Endothelial cell of umbilical vein (primary cell): Measurements from ENCODE around the gene DAZ3.
"Not testable (repeated sequence)": the region's sequence is repeated elsewhere in the genome, so short reads cannot be mapped to it uniquely, and the experiment has no call there.

Experiments
- EZH2 ChIP-seq: IDR thresholded peaks from 2 replicates; pipeline ENCODE4 v1.6.1; 2012; ENCODE audit warnings: borderline replicate concordance, low read depth, mild to moderate bottlenecking, moderate library complexity, low read length, inconsistent platforms; ENCODE audit not compliant: severe bottlenecking
- FOS ChIP-seq: IDR thresholded peaks from 2 replicates; pipeline ENCODE4 v1.6.1; 2011; ENCODE audit warnings: mild to moderate bottlenecking, low read length, moderate library complexity, borderline replicate concordance; ENCODE audit not compliant: insufficient read depth
- JUN ChIP-seq: IDR thresholded peaks from 2 replicates; pipeline ENCODE4 v1.6.1; 2011; ENCODE audit warnings: borderline replicate concordance, low read depth; ENCODE audit not compliant: insufficient read length, insufficient read depth
- POLR2A ChIP-seq: IDR thresholded peaks from 2 replicates; pipeline ENCODE4 v1.6.1; 2012; ENCODE audit warnings: low read depth, mild to moderate bottlenecking, control low read depth, low read length
- POLR2AphosphoS5 ChIP-seq: IDR thresholded peaks from 2 replicates; pipeline ENCODE4 v1.6.1; 2012; ENCODE audit warnings: low read depth, mild to moderate bottlenecking, control low read depth, low read length, moderate library complexity; ENCODE audit not compliant: insufficient read depth
- TF ChIP-seq, protein P1 (sequence below), 2 donors: IDR thresholded peaks; 1 replicate in 1 of 2; 2 replicates in 1 of 2; pipeline ENCODE4 v1.5.1; 2011; ENCODE audit warnings: low read length in 2 of 2, mild to moderate bottlenecking in 2 of 2, moderate library complexity in 2 of 2, control low read depth in 1 of 2, inconsistent platforms in 1 of 2, low read depth in 1 of 2; ENCODE audit not compliant: insufficient read depth in 1 of 2; ENCODE audit errors: extremely low read depth in 1 of 2
- TF ChIP-seq, protein P2 (sequence below): IDR thresholded peaks from 2 replicates; pipeline ENCODE4 v1.6.1; 2011; ENCODE audit not compliant: insufficient read depth, insufficient read length

DNA sequence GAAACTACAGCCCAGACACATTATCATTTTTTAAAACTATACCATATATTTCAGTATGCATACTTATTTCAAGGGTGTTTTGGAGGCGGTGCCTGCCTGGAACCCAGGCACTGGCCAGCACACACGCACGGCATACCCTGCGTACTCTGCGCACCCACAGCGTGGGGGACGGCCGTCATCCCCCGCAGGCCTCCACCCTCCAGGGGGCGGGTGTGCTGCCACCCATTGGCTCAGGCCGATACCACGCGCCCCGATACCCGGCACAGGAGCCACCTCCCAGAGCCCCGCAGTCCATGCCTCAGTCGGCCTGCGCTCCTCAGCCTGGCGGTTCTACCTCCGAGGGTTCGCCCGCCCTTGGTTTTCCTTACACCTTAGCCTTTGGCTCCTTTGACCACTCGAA is 20.4 kb upstream of the DAZ3 start, which contains the start of gene DAZ4:
- TF ChIP-seq, protein P1, sequence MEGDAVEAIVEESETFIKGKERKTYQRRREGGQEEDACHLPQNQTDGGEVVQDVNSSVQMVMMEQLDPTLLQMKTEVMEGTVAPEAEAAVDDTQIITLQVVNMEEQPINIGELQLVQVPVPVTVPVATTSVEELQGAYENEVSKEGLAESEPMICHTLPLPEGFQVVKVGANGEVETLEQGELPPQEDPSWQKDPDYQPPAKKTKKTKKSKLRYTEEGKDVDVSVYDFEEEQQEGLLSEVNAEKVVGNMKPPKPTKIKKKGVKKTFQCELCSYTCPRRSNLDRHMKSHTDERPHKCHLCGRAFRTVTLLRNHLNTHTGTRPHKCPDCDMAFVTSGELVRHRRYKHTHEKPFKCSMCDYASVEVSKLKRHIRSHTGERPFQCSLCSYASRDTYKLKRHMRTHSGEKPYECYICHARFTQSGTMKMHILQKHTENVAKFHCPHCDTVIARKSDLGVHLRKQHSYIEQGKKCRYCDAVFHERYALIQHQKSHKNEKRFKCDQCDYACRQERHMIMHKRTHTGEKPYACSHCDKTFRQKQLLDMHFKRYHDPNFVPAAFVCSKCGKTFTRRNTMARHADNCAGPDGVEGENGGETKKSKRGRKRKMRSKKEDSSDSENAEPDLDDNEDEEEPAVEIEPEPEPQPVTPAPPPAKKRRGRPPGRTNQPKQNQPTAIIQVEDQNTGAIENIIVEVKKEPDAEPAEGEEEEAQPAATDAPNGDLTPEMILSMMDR (IDR thresholded peaks at IDR 0.05; ENCODE audit: extremely low read depth in 1 of 2, insufficient read depth in 1 of 2, low read depth in 1 of 2, low read length in 2 of 2), result not testable (repeated sequence)
- TF ChIP-seq POLR2AphosphoS5, POLR2A, JUN, EZH2, FOS: not testable (repeated sequence)
- TF ChIP-seq, protein P2, sequence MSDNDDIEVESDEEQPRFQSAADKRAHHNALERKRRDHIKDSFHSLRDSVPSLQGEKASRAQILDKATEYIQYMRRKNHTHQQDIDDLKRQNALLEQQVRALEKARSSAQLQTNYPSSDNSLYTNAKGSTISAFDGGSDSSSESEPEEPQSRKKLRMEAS, result not testable (repeated sequence)
